KMS-11 (cell line): ENCODE measurements around the gene CHST11.

ENCODE experiments used
- H2AFZ ChIP-seq: fragments of 200-600 bp; sonication (generic); 2 replicates; pipeline ENCODE4 v1.6.1; 2016; ENCODE audit warnings: antibody characterized with exemption, mixed run types, low read depth
- H3K27ac ChIP-seq: fragments of 200-600 bp; sonication (generic); 2 replicates; pipeline ENCODE4 v1.6.1; 2016; ENCODE audit warnings: mild to moderate bottlenecking, mixed run types
- H3K27me3 ChIP-seq: fragments of 200-600 bp; sonication (generic); 2 replicates; pipeline ENCODE4 v1.6.1; 2017; ENCODE audit warnings: mild to moderate bottlenecking, low read depth, mixed run types, moderate library complexity; ENCODE audit not compliant: insufficient read depth
- H3K36me3 ChIP-seq: fragments of 200-600 bp; sonication (generic); 2 replicates; pipeline ENCODE4 v1.6.1; 2017; ENCODE audit warnings: mild to moderate bottlenecking, mixed run types; ENCODE audit not compliant: insufficient read depth
- H3K4me1 ChIP-seq: fragments of 200-600 bp; sonication (generic); 2 replicates; pipeline ENCODE4 v1.6.1; 2016; ENCODE audit warnings: mild to moderate bottlenecking, low read depth, mixed run types; ENCODE audit not compliant: poor library complexity, severe bottlenecking
- H3K4me2 ChIP-seq: fragments of 200-600 bp; sonication (generic); 2 replicates; pipeline ENCODE4 v1.7.0; 2016; ENCODE audit warnings: mild to moderate bottlenecking, mixed run types
- H3K4me3 ChIP-seq: fragments of 200-600 bp; sonication (generic); IDR thresholded peaks from 2 replicates; pipeline ENCODE4 v1.6.1; 2017; ENCODE audit warnings: low read depth, low read length, mixed read lengths; ENCODE audit not compliant: insufficient read depth
- H3K79me2 ChIP-seq: fragments of 200-600 bp; sonication (generic); 2 replicates; pipeline ENCODE4 v1.6.1; 2016; ENCODE audit warnings: low read depth, mixed run types; ENCODE audit not compliant: insufficient read depth
- H3K9ac ChIP-seq: fragments of 200-600 bp; sonication (generic); 2 replicates; pipeline ENCODE4 v1.6.1; 2016; ENCODE audit warnings: mild to moderate bottlenecking, mixed run types
- H4K20me1 ChIP-seq: fragments of 200-600 bp; sonication (generic); 2 replicates; pipeline ENCODE4 v1.6.1; 2016; ENCODE audit warnings: mild to moderate bottlenecking, mixed run types; ENCODE audit not compliant: insufficient read depth
- CTCF ChIP-seq: fragments of 200-600 bp; sonication (generic); conservative IDR thresholded peaks from 2 replicates; pipeline ENCODE4 v1.6.1; 2017; ENCODE audit warnings: low read depth, mild to moderate bottlenecking, antibody characterized with exemption, low read length, moderate library complexity, mixed read lengths

The CHST11 gene

GRCh38 chr12:104618691-104619090 lies 161.9 kb downstream of the CHST11 start:
- no peak for TF ChIP-seq CTCF
- no peaks in the 10 kb centered on the region for H4K20me1 ChIP-seq
- no peak overlapping the region for H2AFZ ChIP-seq
- H3K79me2 ChIP-seq: no peaks in the 10 kb centered on the region
- H3K4me2 ChIP-seq: no peak overlapping the region
- no peaks in the 10 kb centered on the region for H3K36me3 ChIP-seq
- H3K27me3 ChIP-seq: no peaks in the 10 kb centered on the region
- no peak overlapping the region for H3K9ac ChIP-seq
- no peaks in the 10 kb centered on the region for H3K4me1 ChIP-seq
- H3K27ac ChIP-seq: no peak overlapping the region
- no peak overlapping the region for H3K4me3 ChIP-seq

- H4K20me1 ChIP-seq: no peaks in the 10 kb centered on the region
- no peaks in the 10 kb centered on the region for H3K79me2 ChIP-seq
- no peak overlapping the region for H3K4me2 ChIP-seq
Observed at GRCh38 chr12:104619305-104619704, 162.6 kb downstream of the CHST11 start.

GRCh38 chr12:104620837-104621531 lies 164.2 kb downstream of the CHST11 start:
- H3K27me3 ChIP-seq: no peaks in the 10 kb centered on the region
- no peak overlapping the region for H3K4me3 ChIP-seq
- no peak for TF ChIP-seq CTCF
- no peak overlapping the region for H3K27ac ChIP-seq
- no peaks in the 10 kb centered on the region for H3K36me3 ChIP-seq
- H4K20me1 ChIP-seq: no peaks in the 10 kb centered on the region
- H3K79me2 ChIP-seq: no peaks in the 10 kb centered on the region
- no peaks in the 10 kb centered on the region for H3K4me1 ChIP-seq
- H3K9ac ChIP-seq: no peak overlapping the region
- no peak overlapping the region for H2AFZ ChIP-seq
- H3K4me2 ChIP-seq: no peak overlapping the region

More at GRCh38 chr12:104619305-104619704, 162.6 kb downstream of the CHST11 start:
- Histone ChIP-seq H3K4me3 (no peak overlapping the region), H3K4me1 (no peaks in the 10 kb centered on the region), H3K36me3 (no peaks in the 10 kb centered on the region), H3K9ac (no peak overlapping the region), H3K27ac (no peak overlapping the region), H2AFZ (no peak overlapping the region), H3K27me3 (no peaks in the 10 kb centered on the region)
- TF ChIP-seq CTCF: no peak

- no peak for TF ChIP-seq CTCF
- no peak overlapping the region for H3K9ac ChIP-seq
- no peak overlapping the region for H3K4me3 ChIP-seq
- H3K36me3 ChIP-seq: no peaks in the 10 kb centered on the region
- H3K27ac ChIP-seq: no peak overlapping the region
- no peaks in the 10 kb centered on the region for H3K79me2 ChIP-seq
- no peak overlapping the region for H2AFZ ChIP-seq
- no peaks in the 10 kb centered on the region for H4K20me1 ChIP-seq
- no peaks in the 10 kb centered on the region for H3K4me1 ChIP-seq
- H3K27me3 ChIP-seq: no peaks in the 10 kb centered on the region
- no peak overlapping the region for H3K4me2 ChIP-seq
Observed at GRCh38 chr12:104622928-104623327, 166.2 kb downstream of the CHST11 start.
